CD4-positive, alpha-beta T cell (primary cell): ENCODE results near the gene ARTN. TPM values are rescaled to one million over a fixed set of nuclear protein-coding genes. Genes with fewer than 3 reads are reported as not detected.

Experiments
- ATAC-seq: fragments of 200-7000 bp; cut with Tn5 transposase; one replicate; pipeline ENCODE4 v1.10.0; 2022; ENCODE audit warnings: mild to moderate bottlenecking; ENCODE audit not compliant: poor library complexity
- CTCF ChIA-PET: fragments of 350-600 bp; sonication (Branson Sonifier 250); formaldehyde crosslinking; loops from one replicate; lab custom pipeline; 2021; ENCODE audit warnings: antibody characterized with exemption, inconsistent platforms; lab: Charles Lee
- POLR2A ChIA-PET: fragments of 350-600 bp; sonication (Branson Sonifier 250); formaldehyde crosslinking; loops from one replicate; lab custom pipeline; 2021; ENCODE audit warnings: antibody characterized with exemption, inconsistent platforms; lab: Charles Lee
- DNase-seq, 14 experiments: peaks; one replicate each; pipeline ENCODE4 v3.0.0-alpha.2; 2013 to 2020; ENCODE audit warnings: mixed read lengths in 2 of 14
- H3K27ac ChIP-seq, 2 donors: one replicate each; pipeline versions ENCODE4 v1.5.1 to v1.7.0; 2013; ENCODE audit warnings: low read length in 2 of 2, low read depth in 1 of 2, mild to moderate bottlenecking in 1 of 2
- H3K27me3 ChIP-seq, 2 experiments: 1 replicate in 1 of 2; 2 replicates in 1 of 2; pipeline versions ENCODE4 v1.6.1 to v1.7.0; 2013; ENCODE audit warnings: low read length in 2 of 2, control low read depth in 1 of 2, mild to moderate bottlenecking in 1 of 2, moderate library complexity in 1 of 2; ENCODE audit not compliant: insufficient read depth in 2 of 2, control insufficient read depth in 1 of 2
- H3K36me3 ChIP-seq: one replicate; pipeline ENCODE4 v1.6.1; 2013; ENCODE audit warnings: low read length, control low read depth; ENCODE audit not compliant: insufficient read depth
- H3K4me1 ChIP-seq: one replicate; pipeline ENCODE4 v1.6.1; 2013; ENCODE audit warnings: low read length, control low read depth; ENCODE audit not compliant: insufficient read depth
- H3K4me3 ChIP-seq: one replicate; pipeline ENCODE4 v1.5.1; 2013; ENCODE audit warnings: mild to moderate bottlenecking, low read length, moderate library complexity
- H3K9me3 ChIP-seq, 2 experiments: 1 replicate in 1 of 2; 2 replicates in 1 of 2; pipeline versions ENCODE4 v1.6.1 to v1.7.0; 2013; ENCODE audit warnings: low read length in 2 of 2, mild to moderate bottlenecking in 2 of 2, control low read depth in 1 of 2, moderate library complexity in 1 of 2; ENCODE audit not compliant: control insufficient read depth in 1 of 2, insufficient read depth in 1 of 2
- H3K27ac Mint-ChIP-seq: one replicate; pipeline ENCODE4 v1.8.0; 2020; ENCODE audit warnings: mixed read lengths
- H3K27me3 Mint-ChIP-seq: one replicate; pipeline ENCODE4 v1.8.0; 2021; ENCODE audit warnings: mixed read lengths
- H3K36me3 Mint-ChIP-seq: one replicate; pipeline ENCODE4 v1.8.0; 2021; ENCODE audit warnings: low read depth, mixed read lengths
- H3K4me1 Mint-ChIP-seq: one replicate; pipeline ENCODE4 v1.8.0; 2021; ENCODE audit warnings: low read depth, mixed read lengths
- H3K4me3 Mint-ChIP-seq: one replicate; pipeline ENCODE4 v1.8.0; 2020; ENCODE audit warnings: mild to moderate bottlenecking, mixed read lengths
- H3K9me3 Mint-ChIP-seq: one replicate; pipeline ENCODE4 v1.8.0; 2020; ENCODE audit warnings: mixed read lengths
- intact Hi-C, 2 experiments: fragments of 100-400 bp; cut with DNase I in 1 of 2; cut with micrococcal nuclease in 1 of 2; formaldehyde crosslinking; loops; one replicate each; pipeline versions ENCODE4 v1.15.1 to v1.9.0; 2023 to 2025; cut with DNase I, micrococcal nuclease
- total RNA-seq, 174 experiments: library from RNA in 2 of 174; stranded (reverse) in 2 of 174; gene quantifications; one replicate each; pipeline ENCODE4 v1.2.3 and lab custom pipeline; 2021 to 2026
- TF ChIP-seq, protein P1 (sequence below): fragments of 200-600 bp; IDR thresholded peaks from one replicate; pipeline ENCODE4 v1.8.0; 2022; ENCODE audit warnings: antibody characterized with exemption, mild to moderate bottlenecking

ARTN gene
- total RNA-seq, 2 experiments from 2014 or later, result 0.55 to 1.3 TPM

DNA sequence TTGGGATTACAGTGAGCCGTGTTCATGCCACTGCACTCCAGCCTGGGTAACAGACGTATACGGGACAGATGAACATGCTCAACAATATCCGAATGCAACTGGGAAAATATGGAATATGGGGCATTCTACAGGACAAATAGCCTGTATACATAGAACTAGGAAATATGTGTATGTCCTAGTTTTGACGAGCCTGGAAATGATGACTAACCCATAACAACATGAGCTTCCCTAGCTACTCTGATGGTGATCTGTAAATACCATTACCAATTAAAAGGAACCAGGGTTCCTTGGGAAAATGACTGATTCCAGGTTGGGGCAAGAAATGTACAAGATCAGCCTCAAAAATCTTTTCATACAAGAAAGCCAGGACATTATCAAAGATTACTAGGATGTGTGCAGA is 42.8 kb upstream of the ARTN start:
- H3K9me3 Mint-ChIP-seq, result no peaks in the 10 kb centered on the region
- CTCF ChIA-PET, result no interaction called here
- H3K4me1 Mint-ChIP-seq, result no peaks in the 10 kb centered on the region
- ATAC-seq, result no peak
- TF ChIP-seq, protein P1, sequence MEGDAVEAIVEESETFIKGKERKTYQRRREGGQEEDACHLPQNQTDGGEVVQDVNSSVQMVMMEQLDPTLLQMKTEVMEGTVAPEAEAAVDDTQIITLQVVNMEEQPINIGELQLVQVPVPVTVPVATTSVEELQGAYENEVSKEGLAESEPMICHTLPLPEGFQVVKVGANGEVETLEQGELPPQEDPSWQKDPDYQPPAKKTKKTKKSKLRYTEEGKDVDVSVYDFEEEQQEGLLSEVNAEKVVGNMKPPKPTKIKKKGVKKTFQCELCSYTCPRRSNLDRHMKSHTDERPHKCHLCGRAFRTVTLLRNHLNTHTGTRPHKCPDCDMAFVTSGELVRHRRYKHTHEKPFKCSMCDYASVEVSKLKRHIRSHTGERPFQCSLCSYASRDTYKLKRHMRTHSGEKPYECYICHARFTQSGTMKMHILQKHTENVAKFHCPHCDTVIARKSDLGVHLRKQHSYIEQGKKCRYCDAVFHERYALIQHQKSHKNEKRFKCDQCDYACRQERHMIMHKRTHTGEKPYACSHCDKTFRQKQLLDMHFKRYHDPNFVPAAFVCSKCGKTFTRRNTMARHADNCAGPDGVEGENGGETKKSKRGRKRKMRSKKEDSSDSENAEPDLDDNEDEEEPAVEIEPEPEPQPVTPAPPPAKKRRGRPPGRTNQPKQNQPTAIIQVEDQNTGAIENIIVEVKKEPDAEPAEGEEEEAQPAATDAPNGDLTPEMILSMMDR, result no peak
- Histone ChIP-seq H3K4me1 (no peaks in the 10 kb centered on the region), H3K9me3 (no peaks in the 10 kb centered on the region), H3K4me3 (no peak overlapping the region), H3K27ac (no peak overlapping the region), H3K36me3 (peaks cover 6% of the 10 kb centered on the region), H3K27me3 (no peaks in the 10 kb centered on the region)
- no peak overlapping the region for H3K27ac Mint-ChIP-seq
- POLR2A ChIA-PET, result no interaction called here
- H3K27me3 Mint-ChIP-seq, result no peaks in the 10 kb centered on the region
- H3K4me3 Mint-ChIP-seq, result no peak overlapping the region
- no peak for DNase-seq
- peaks cover 24% of the 10 kb centered on the region for H3K36me3 Mint-ChIP-seq
- intact Hi-C loops, result no loop called here

- ATAC-seq (no peak), DNase-seq (no peak)
- CTCF ChIA-PET, result no interaction called here
- H3K27ac ChIP-seq, result no peak overlapping the region
- POLR2A ChIA-PET, result no interaction called here
- TF ChIP-seq, protein P1, result no peak
- H3K4me3 Mint-ChIP-seq, result no peak overlapping the region
- no peaks in the 10 kb centered on the region for H3K27me3 Mint-ChIP-seq
- no peaks in the 10 kb centered on the region for H3K9me3 ChIP-seq
- intact Hi-C loops, result no loop called here
- no peak overlapping the region for H3K4me3 ChIP-seq
- no peaks in the 10 kb centered on the region for H3K9me3 Mint-ChIP-seq
- H3K4me1 Mint-ChIP-seq, result no peaks in the 10 kb centered on the region
- no peaks in the 10 kb centered on the region for H3K27me3 ChIP-seq
- peaks cover 46% of the 10 kb centered on the region for H3K36me3 Mint-ChIP-seq
- H3K36me3 ChIP-seq, result peaks cover 16% of the 10 kb centered on the region
- no peak overlapping the region for H3K27ac Mint-ChIP-seq
- H3K4me1 ChIP-seq, result no peaks in the 10 kb centered on the region
These were observed 40.6 kb upstream of the ARTN start for GRCh38 chr1:43893006-43893405.

- Histone ChIP-seq H3K27ac (no peak overlapping the region), H3K36me3 (peaks cover 30% of the 10 kb centered on the region), H3K27me3 (no peaks in the 10 kb centered on the region), H3K4me1 (no peaks in the 10 kb centered on the region), H3K4me3 (no peak overlapping the region), H3K9me3 (no peaks in the 10 kb centered on the region)
- no peak for ATAC-seq
- ChIA-PET CTCF (no interaction called here), POLR2A (no interaction called here)
- Mint-ChIP-seq H3K9me3 (no peaks in the 10 kb centered on the region), H3K27ac (no peak overlapping the region), H3K36me3 (peaks cover 60% of the 10 kb centered on the region), H3K4me3 (no peak overlapping the region), H3K4me1 (no peaks in the 10 kb centered on the region), H3K27me3 (no peaks in the 10 kb centered on the region)
- TF ChIP-seq, protein P1, result no peak
- intact Hi-C loops, result no loop called here
- DNase-seq, result no peak
These were observed 34.6 kb upstream of the ARTN start for GRCh38 chr1:43898981-43899380.
